Lower lobe of right lung (tissue), 2 donors: ENCODE results near the gene BLACAT1. TPM values are rescaled to one million over a fixed set of nuclear protein-coding genes. Genes with fewer than 3 reads are reported as not detected.

Experiments
- ATAC-seq, 2 donors: fragments of 200-7000 bp; cut with Tn5 transposase; one replicate each; pipeline ENCODE4 v1.9.1; 2020 to 2022; ENCODE audit warnings: mild to moderate bottlenecking in 2 of 2, moderate library complexity in 2 of 2
- DNase-seq: peaks from one replicate; pipeline ENCODE4 v3.0.0-alpha.2; 2020
- H3K27ac ChIP-seq: fragments of 200-600 bp; one replicate; pipeline ENCODE4 v1.8.0; 2022
- H3K27me3 ChIP-seq: fragments of 200-600 bp; one replicate; pipeline ENCODE4 v1.8.0; 2022; ENCODE audit warnings: low read depth
- H3K36me3 ChIP-seq: fragments of 200-600 bp; one replicate; pipeline ENCODE4 v1.8.0; 2022; ENCODE audit warnings: mild to moderate bottlenecking
- H3K4me1 ChIP-seq: fragments of 200-600 bp; one replicate; pipeline ENCODE4 v1.8.0; 2022
- H3K4me3 ChIP-seq: fragments of 200-600 bp; one replicate; pipeline ENCODE4 v1.8.0; 2022; ENCODE audit warnings: mild to moderate bottlenecking
- H3K9me3 ChIP-seq: fragments of 200-600 bp; one replicate; pipeline ENCODE4 v1.8.0; 2022
- CTCF ChIP-seq: fragments of 200-600 bp; IDR thresholded peaks from one replicate; pipeline ENCODE4 v1.8.0; 2022; ENCODE audit warnings: antibody characterized with exemption, mild to moderate bottlenecking
- intact Hi-C: fragments of 100-400 bp; cut with DNase I; formaldehyde crosslinking; loops from one replicate; pipeline ENCODE4 v1.11.0; 2022
- total RNA-seq: library from RNA; stranded (reverse); fragmentation: NEBNext Ultra II Directional; extraction: Animal tissue kit (Norgen Biotek cat#: 25700); gene quantifications from one replicate; pipeline ENCODE4 v1.2.1, GENCODE V29; 2021
- donor health status: DM: no; HTN: yes; CAD: no; lungs with severe emphysema.

The BLACAT1 gene
- total RNA-seq, 1 donor from 2014 or later = 1.0 TPM

- H3K4me3 ChIP-seq = peak overlapping the region; percentile 47
- TF ChIP-seq CTCF = no peak
- intact Hi-C loops = no loop called here
- no peaks in the 10 kb centered on the region for H3K9me3 ChIP-seq
- H3K27ac ChIP-seq = peak overlapping the region; percentile 60
- DNase-seq (no peak), ATAC-seq (peak; percentile 3 to 9)
- peaks cover 31% of the 10 kb centered on the region for H3K27me3 ChIP-seq
- peaks cover 21% of the 10 kb centered on the region for H3K4me1 ChIP-seq
- no peaks in the 10 kb centered on the region for H3K36me3 ChIP-seq
Observed at GRCh38 chr1:205449254-205449749, 6.5 kb downstream of the BLACAT1 start.

DNA sequence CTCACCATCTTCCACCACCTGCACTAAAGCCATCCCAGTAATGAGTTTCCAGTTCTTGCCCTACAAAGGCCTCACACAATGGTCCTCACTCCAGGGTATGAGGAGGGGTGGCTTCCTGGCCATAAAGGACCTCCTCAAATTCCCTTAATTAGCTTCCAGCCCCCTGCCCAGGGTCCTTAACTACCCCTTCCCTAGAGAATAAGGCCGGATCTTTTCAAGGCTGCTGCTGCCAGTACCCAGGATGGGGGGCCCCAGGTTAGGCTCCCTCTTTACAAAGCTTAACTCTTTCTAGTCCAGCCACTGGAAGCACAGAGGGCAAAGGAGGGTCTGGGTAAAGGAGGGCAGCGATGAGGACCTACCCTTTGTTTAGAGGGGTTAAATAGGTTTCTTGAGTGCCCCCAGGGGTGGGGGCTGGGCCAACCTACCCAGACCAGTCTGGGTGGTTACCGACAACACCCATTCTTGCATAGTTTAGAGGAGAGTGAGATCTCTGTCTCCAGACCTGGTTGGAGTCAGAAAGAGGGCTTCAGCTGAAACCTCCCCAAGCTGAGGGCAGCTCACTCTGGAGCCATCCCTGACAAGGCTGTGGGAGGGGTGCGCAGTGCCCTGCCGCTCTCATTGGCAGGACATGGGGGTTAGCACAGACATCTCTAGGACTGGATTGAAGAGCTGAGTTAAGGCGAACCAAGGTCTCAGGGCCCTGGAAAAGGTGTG, 7.1 kb downstream of the BLACAT1 start:
- DNase-seq (no peak), ATAC-seq (peak; percentile 32 to 36)
- H3K4me1 ChIP-seq = peaks cover 21% of the 10 kb centered on the region
- peak overlapping the region; percentile 60 for H3K27ac ChIP-seq
- H3K4me3 ChIP-seq = peak overlapping the region; percentile 47
- no peaks in the 10 kb centered on the region for H3K9me3 ChIP-seq
- intact Hi-C loops = no loop called here
- H3K27me3 ChIP-seq = peaks cover 26% of the 10 kb centered on the region
- H3K36me3 ChIP-seq = no peaks in the 10 kb centered on the region
- TF ChIP-seq CTCF = no peak

DNA sequence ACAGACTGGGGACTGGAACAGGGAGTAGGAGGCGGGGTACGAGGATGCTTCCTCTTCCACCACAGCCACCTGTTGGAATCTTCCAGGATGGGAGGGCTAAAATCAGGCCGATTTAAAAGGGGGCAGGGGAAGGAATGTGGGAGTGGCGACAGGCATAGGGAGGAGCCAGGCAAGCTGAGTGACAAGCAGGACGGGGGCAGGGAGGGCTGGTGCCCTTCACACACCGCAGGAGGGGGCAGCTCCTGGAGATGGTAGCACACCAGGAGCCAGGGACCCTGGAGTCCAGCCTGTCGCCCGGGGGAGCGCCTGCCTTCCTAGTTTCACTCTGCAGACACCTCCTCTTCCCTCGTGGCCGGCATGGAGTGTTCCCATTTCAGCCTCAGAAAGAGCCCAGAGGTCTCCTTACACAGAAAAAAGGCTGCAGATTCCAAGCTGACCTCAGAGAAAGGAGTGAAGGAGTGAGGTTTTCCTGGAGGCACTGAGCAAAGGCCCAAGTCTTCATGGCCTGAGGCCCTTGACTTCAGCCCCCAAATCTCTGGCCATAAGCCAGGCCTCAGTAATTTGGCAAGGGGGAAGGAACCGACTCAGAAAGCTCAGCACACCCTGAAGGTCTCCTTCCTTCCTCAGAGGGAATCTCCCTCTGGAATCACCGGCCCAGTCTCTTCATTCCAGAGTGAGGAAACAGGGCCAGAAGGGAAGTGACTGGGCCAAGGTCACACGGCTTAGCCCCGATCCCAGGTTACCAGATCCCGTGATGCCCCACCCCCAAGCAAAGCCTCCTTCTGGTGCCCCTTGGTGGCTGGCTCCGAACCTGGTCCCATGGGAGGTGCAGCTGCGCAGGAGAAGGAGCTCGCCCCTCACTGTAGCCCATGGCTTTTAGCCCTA, 8.1 kb downstream of the BLACAT1 start:
- Histone ChIP-seq H3K4me1 (peaks cover 21% of the 10 kb centered on the region), H3K27ac (no peak overlapping the region), H3K27me3 (peaks cover 16% of the 10 kb centered on the region), H3K36me3 (no peaks in the 10 kb centered on the region), H3K9me3 (no peaks in the 10 kb centered on the region), H3K4me3 (peak overlapping the region; percentile 4)
- DNase-seq (no peak), ATAC-seq (no peak)
- no peak for TF ChIP-seq CTCF
- intact Hi-C loops = no loop called here

DNA sequence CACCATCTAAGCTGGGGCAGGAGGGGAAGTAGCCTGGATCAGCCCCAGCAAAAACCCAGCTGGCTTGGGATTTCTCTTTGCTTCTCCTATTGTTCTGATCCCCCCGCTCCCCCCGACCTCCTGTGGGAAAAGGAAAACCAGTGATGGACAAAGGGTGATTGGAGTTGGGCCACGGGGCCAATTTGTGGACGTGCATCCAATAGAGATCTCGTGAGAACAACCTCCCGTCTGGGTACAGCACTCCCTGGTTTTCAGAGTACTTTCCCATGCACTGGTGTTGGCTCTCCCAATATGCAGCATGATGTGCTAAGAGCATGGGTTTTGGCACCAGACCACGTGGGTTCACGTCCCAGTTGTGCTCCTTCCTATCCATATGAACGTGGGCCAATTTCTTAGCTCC, 9.0 kb downstream of the BLACAT1 start:
- intact Hi-C loops = no loop called here
- no peak for TF ChIP-seq CTCF
- H3K4me1 ChIP-seq = peaks cover 29% of the 10 kb centered on the region
- no peak overlapping the region for H3K4me3 ChIP-seq
- H3K27me3 ChIP-seq = peaks cover 8% of the 10 kb centered on the region
- H3K9me3 ChIP-seq = no peaks in the 10 kb centered on the region
- DNase-seq = no peak
- no peaks in the 10 kb centered on the region for H3K36me3 ChIP-seq
- H3K27ac ChIP-seq = no peak overlapping the region
- no peak for ATAC-seq

DNA sequence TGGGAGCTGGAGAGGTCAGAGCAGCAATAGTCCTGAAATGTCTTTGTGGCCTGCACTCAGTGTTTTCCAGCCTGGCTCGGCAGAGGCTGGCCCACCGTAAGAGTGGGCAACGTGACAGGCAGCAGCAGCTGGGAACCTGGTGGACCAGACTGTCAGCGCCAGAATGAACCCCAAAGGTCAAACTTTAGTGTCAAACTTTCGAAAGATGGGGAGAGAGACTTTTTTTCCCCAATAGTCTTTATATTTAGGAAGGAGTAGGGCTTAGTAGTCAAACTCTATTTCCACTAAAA, 10.3 kb downstream of the BLACAT1 start:
- Histone ChIP-seq H3K4me3 (no peak overlapping the region), H3K27ac (no peak overlapping the region), H3K4me1 (peaks cover 42% of the 10 kb centered on the region), H3K9me3 (no peaks in the 10 kb centered on the region), H3K27me3 (peaks cover 3% of the 10 kb centered on the region), H3K36me3 (no peaks in the 10 kb centered on the region)
- no peak for DNase-seq
- TF ChIP-seq CTCF = no peak
- no peak for ATAC-seq
- intact Hi-C loops = no loop called here
